CD14-positive monocyte (primary cell): ENCODE data around the gene ZNF267. TPM values are rescaled to one million over a fixed set of nuclear protein-coding genes. Genes with fewer than 3 reads are reported as not detected.

Experiments used
- DNase-seq, 3 donors: peaks; one replicate each; pipeline ENCODE4 v3.0.0-alpha.2; 2011 to 2022
- H2AFZ ChIP-seq: 2 replicates; pipeline ENCODE4 v1.6.0; 2012; ENCODE audit warnings: mild to moderate bottlenecking, low read depth, low read length, inconsistent platforms; ENCODE audit not compliant: insufficient read depth, poor library complexity, severe bottlenecking
- H3K27ac ChIP-seq, 2 donors: 1 replicate in 1 of 2; 2 replicates in 1 of 2; pipeline ENCODE4 v1.5.1; 2012 to 2013; ENCODE audit warnings: low read length in 2 of 2, control low read depth in 1 of 2, inconsistent platforms in 1 of 2, low read depth in 1 of 2, mild to moderate bottlenecking in 1 of 2
- H3K27me3 ChIP-seq, 2 donors: one replicate each; pipeline versions ENCODE4 v1.6.0 to v1.6.1; 2011 to 2013; ENCODE audit warnings: low read length in 2 of 2; ENCODE audit not compliant: control insufficient read depth in 2 of 2, insufficient read depth in 2 of 2
- H3K36me3 ChIP-seq, 2 donors: replicated peaks in 1 of 2; 1 replicate in 1 of 2; 2 replicates in 1 of 2; pipeline versions ENCODE4 v1.5.1 to v1.6.1; 2012 to 2013; ENCODE audit warnings: low read length in 2 of 2, control low read depth in 1 of 2, inconsistent platforms in 1 of 2, mild to moderate bottlenecking in 1 of 2; ENCODE audit not compliant: insufficient read depth in 2 of 2, control insufficient read depth in 1 of 2
- H3K4me1 ChIP-seq, 2 donors: 1 replicate in 1 of 2; 2 replicates in 1 of 2; pipeline versions ENCODE4 v1.5.1 to v1.6.1; 2012 to 2013; ENCODE audit warnings: low read length in 2 of 2, control low read depth in 1 of 2, inconsistent platforms in 1 of 2, mild to moderate bottlenecking in 1 of 2, moderate library complexity in 1 of 2; ENCODE audit not compliant: insufficient read depth in 2 of 2, control insufficient read depth in 1 of 2
- H3K4me2 ChIP-seq: replicated peaks from 2 replicates; pipeline ENCODE3; 2012; ENCODE audit warnings: low read length, moderate library complexity, mild to moderate bottlenecking; ENCODE audit not compliant: poor library complexity, severe bottlenecking; ENCODE audit errors: extremely low read depth
- H3K4me3 ChIP-seq, 3 experiments: fragments of 200-600 bp in 1 of 3; sonication (generic) in 1 of 3; replicated peaks in 1 of 3; 1 replicate in 2 of 3; 2 replicates in 1 of 3; pipeline ENCODE4 v1.5.1; 2011 to 2013; ENCODE audit warnings: low read length in 3 of 3, mild to moderate bottlenecking in 3 of 3, control low read depth in 2 of 3, low read depth in 2 of 3, inconsistent platforms in 1 of 3, moderate library complexity in 1 of 3
- H3K79me2 ChIP-seq: 2 replicates; pipeline ENCODE4 v1.6.0; 2012; ENCODE audit warnings: mild to moderate bottlenecking, control low read depth, inconsistent platforms, low read length, moderate library complexity; ENCODE audit not compliant: insufficient read depth
- H3K9ac ChIP-seq: 2 replicates; pipeline ENCODE4 v1.6.0; 2017; ENCODE audit warnings: low read length, mild to moderate bottlenecking; ENCODE audit not compliant: insufficient read depth, poor library complexity, severe bottlenecking
- H3K9me3 ChIP-seq, 2 donors: replicated peaks in 1 of 2; 1 replicate in 1 of 2; 2 replicates in 1 of 2; pipeline versions ENCODE4 v1.5.1 to v1.6.1; 2012 to 2013; ENCODE audit warnings: low read length in 2 of 2, control low read depth in 1 of 2; ENCODE audit not compliant: control insufficient read depth in 1 of 2, insufficient read depth in 1 of 2
- H4K20me1 ChIP-seq: 2 replicates; pipeline ENCODE4 v1.6.0; 2012; ENCODE audit warnings: mild to moderate bottlenecking, low read length, control low read depth, moderate library complexity; ENCODE audit not compliant: insufficient read depth
- H3K27ac Mint-ChIP-seq, 7 donors: one replicate each; pipeline ENCODE4 v1.8.0; 2020; ENCODE audit warnings: mild to moderate bottlenecking in 7 of 7, mixed read lengths in 7 of 7, moderate library complexity in 6 of 7, inconsistent platforms in 2 of 7
- H3K27me3 Mint-ChIP-seq, 3 donors: one replicate each; pipeline ENCODE4 v1.8.0; 2021 to 2022; ENCODE audit warnings: low read depth in 3 of 3, mild to moderate bottlenecking in 3 of 3, mixed read lengths in 3 of 3, moderate library complexity in 3 of 3, inconsistent platforms in 1 of 3
- H3K36me3 Mint-ChIP-seq, 2 donors: one replicate each; pipeline ENCODE4 v1.8.0; 2020; ENCODE audit warnings: mixed read lengths in 2 of 2, inconsistent platforms in 1 of 2, mild to moderate bottlenecking in 1 of 2
- H3K4me1 Mint-ChIP-seq: one replicate; pipeline ENCODE4 v1.8.0; 2020; ENCODE audit warnings: mild to moderate bottlenecking, mixed read lengths
- H3K4me3 Mint-ChIP-seq, 2 donors: one replicate each; pipeline ENCODE4 v1.8.0; 2020; ENCODE audit warnings: mild to moderate bottlenecking in 2 of 2, mixed read lengths in 2 of 2, moderate library complexity in 1 of 2
- H3K9me3 Mint-ChIP-seq, 7 donors: one replicate each; pipeline ENCODE4 v1.8.0; 2020 to 2022; ENCODE audit warnings: mixed read lengths in 7 of 7, mild to moderate bottlenecking in 6 of 7, moderate library complexity in 6 of 7, inconsistent platforms in 2 of 7
- WGBS: methylation state at CpG from one replicate; pipeline ENCODE4 v1.1.5; 2013; ENCODE audit warnings: missing lambda C conversion rate; ENCODE audit not compliant: insufficient coverage; 5-methylcytosine and 5-hydroxymethylcytosine counted together
- intact Hi-C, 2 donors: fragments of 100-400 bp; cut with micrococcal nuclease; formaldehyde crosslinking; loops; one replicate each; pipeline versions ENCODE4 v1.15.0 to v1.15.1; 2023
- polyA plus RNA-seq, 3 donors: library from polyadenylated mRNA; depleted of rRNA in 1 of 3; unstranded in 2 of 3; stranded (reverse) in 1 of 3; fragments of 300-500 nt in 2 of 3; fragments of >200 nt in 1 of 3; fragmentation: Illumina TruSeq in 2 of 3; gene quantifications; 1 replicate in 2 of 3; 2 replicates in 1 of 3; pipeline ENCODE4 v1.2.3, GENCODE V29; 2012 to 2021
- TF ChIP-seq, protein P1 (sequence below): fragments of 200-600 bp; IDR thresholded peaks from one replicate; pipeline ENCODE4 v1.8.0; 2022; ENCODE audit warnings: antibody characterized with exemption, mild to moderate bottlenecking

ZNF267 gene
- polyA plus RNA-seq, 3 donors = 13.5 to 23.8 (median 18.0) TPM

DNA sequence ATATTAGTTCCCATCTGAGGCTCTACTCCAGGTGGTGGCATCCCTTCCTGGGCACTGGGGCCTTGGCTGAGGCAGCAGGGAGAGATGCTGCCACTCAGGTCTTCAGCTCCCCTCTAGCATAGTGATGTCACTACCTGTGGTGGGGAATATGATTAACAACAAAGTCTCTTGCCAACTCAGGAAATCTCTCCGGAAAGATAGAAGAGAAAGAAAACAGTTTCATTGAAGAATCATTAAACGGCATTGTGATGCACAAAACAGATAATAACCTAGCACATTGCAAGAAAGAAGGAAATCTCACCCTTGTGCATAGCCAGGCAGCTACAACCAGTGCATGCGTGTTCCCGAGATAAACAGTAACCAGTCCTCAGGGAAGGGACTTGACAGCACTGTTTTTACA is 12.2 kb upstream of the ZNF267 start:
- Mint-ChIP-seq H3K27ac (no peak overlapping the region), H3K4me3 (no peak overlapping the region), H3K36me3 (no peaks in the 10 kb centered on the region), H3K9me3 (peaks cover 0 to 4% (median 0%) of the 10 kb centered on the region in 7 donors), H3K27me3 (peaks cover 8 to 11% (median 10%) of the 10 kb centered on the region in 3 donors), H3K4me1 (no peaks in the 10 kb centered on the region)
- Histone ChIP-seq H2AFZ (no peak overlapping the region), H3K27ac (no peak overlapping the region), H3K4me3 (no peak overlapping the region), H3K9me3 (no peaks in the 10 kb centered on the region), H3K79me2 (no peaks in the 10 kb centered on the region), H3K27me3 (no peaks in the 10 kb centered on the region), H4K20me1 (no peaks in the 10 kb centered on the region), H3K4me1 (no peaks in the 10 kb centered on the region), H3K4me2 (no peak overlapping the region), H3K9ac (no peak overlapping the region), H3K36me3 (no peaks in the 10 kb centered on the region)
- intact Hi-C loops = loop anchor here in 1 of 2 donors (10.0 kb wide), 1 partner anchor 877 kb away; the partner anchor contains the start of gene HSD3B7
- DNase-seq = no peak
- WGBS = 45% methylated on average over 3 of the region's 4 CpGs
- TF ChIP-seq, protein P1, sequence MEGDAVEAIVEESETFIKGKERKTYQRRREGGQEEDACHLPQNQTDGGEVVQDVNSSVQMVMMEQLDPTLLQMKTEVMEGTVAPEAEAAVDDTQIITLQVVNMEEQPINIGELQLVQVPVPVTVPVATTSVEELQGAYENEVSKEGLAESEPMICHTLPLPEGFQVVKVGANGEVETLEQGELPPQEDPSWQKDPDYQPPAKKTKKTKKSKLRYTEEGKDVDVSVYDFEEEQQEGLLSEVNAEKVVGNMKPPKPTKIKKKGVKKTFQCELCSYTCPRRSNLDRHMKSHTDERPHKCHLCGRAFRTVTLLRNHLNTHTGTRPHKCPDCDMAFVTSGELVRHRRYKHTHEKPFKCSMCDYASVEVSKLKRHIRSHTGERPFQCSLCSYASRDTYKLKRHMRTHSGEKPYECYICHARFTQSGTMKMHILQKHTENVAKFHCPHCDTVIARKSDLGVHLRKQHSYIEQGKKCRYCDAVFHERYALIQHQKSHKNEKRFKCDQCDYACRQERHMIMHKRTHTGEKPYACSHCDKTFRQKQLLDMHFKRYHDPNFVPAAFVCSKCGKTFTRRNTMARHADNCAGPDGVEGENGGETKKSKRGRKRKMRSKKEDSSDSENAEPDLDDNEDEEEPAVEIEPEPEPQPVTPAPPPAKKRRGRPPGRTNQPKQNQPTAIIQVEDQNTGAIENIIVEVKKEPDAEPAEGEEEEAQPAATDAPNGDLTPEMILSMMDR = no peak

DNA sequence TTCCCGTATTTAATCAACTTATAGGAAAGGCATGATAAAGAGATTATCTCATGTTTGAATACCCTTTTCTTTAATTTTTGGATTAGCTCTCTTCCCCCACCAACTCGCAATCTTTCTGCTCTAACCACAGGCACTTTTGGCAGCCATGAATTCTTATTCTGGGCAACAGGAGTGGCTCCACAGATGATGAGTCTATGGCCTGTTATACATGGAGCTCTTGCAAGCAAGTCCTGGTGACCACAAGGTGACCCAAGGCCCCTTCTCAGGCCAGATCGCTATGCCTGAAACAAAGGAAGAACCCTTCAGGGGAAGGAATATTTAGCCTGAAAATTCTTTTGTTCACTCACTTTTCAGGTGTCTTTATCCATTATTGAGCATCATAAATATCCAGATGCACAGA is 10.8 kb upstream of the ZNF267 start:
- no peaks in the 10 kb centered on the region for H3K9me3 ChIP-seq
- no peaks in the 10 kb centered on the region for H4K20me1 ChIP-seq
- no peak overlapping the region for H3K4me3 ChIP-seq
- Mint-ChIP-seq H3K4me3 (no peak overlapping the region), H3K27ac (no peak overlapping the region), H3K27me3 (peaks cover 5 to 10% (median 10%) of the 10 kb centered on the region in 3 donors), H3K9me3 (peaks cover 0 to 4% (median 0%) of the 10 kb centered on the region in 7 donors), H3K36me3 (no peaks in the 10 kb centered on the region), H3K4me1 (no peaks in the 10 kb centered on the region)
- H3K79me2 ChIP-seq = no peaks in the 10 kb centered on the region
- H2AFZ ChIP-seq = no peak overlapping the region
- no peak overlapping the region for H3K4me2 ChIP-seq
- no peak for DNase-seq
- intact Hi-C loops = loop anchor here in 1 of 2 donors (10.0 kb wide), 1 partner anchor 878 kb away; the partner anchor contains the start of gene HSD3B7
- no peaks in the 10 kb centered on the region for H3K36me3 ChIP-seq
- H3K27me3 ChIP-seq = no peaks in the 10 kb centered on the region
- H3K27ac ChIP-seq = no peak overlapping the region
- H3K9ac ChIP-seq = no peak overlapping the region
- H3K4me1 ChIP-seq = no peaks in the 10 kb centered on the region
- TF ChIP-seq, protein P1 = no peak
- no CpG with 5 or more reads among the region's 3 CpGs for WGBS
